ENCODE measurements around the gene EPB41L4A.
"Not testable (repeated sequence)": the region's sequence is repeated elsewhere in the genome, so short reads cannot be mapped to it uniquely, and the experiment has no call there.

EPB41L4A gene

DNA sequence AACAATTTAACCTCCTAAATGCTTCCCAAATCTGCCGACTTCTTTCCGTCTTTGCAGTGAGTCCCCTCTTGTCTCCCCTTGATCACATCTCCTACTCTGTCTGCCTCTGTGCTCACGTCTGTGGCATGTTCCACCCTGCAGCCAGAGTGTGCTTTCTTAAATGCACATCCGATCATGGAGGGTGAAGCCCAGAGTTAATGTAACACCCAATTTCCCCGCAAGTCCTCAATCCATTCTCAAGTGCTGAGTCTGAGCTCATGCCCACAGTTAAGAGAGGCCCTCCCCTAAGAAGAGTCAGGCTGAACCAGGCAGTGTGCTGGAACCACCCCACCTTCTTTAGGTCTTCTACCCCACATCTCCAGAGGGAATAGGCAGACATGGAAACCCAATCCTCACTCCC is 164.8 kb downstream of the EPB41L4A start:
- DNase-seq (ENCODE audit: low read depth) = no peak

- DNase-seq (ENCODE audit: low read depth) = no peak
Measured at GRCh38 chr5:112253478-112254250, 165.4 kb downstream of the EPB41L4A start.

DNA sequence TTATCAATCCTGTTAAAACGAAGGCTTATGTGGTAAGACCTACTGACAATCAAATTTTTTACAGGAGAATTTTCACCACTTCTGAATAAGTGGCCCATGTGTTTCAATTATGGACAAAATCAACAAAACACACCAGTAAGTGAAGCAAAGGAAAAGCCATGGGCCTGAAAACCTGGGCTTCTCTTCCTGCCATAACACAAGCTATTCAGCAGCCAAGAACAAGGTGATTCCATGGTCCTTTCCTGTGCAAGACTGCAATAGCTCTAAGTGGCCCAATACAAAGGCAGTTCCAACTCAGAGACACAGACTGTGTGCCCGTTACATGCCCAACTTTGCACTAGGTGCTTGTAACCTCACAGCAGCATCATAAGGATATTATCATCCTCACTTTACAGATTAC is 168.5 kb downstream of the EPB41L4A start:
- no peak for DNase-seq (ENCODE audit: low read depth)

DNA sequence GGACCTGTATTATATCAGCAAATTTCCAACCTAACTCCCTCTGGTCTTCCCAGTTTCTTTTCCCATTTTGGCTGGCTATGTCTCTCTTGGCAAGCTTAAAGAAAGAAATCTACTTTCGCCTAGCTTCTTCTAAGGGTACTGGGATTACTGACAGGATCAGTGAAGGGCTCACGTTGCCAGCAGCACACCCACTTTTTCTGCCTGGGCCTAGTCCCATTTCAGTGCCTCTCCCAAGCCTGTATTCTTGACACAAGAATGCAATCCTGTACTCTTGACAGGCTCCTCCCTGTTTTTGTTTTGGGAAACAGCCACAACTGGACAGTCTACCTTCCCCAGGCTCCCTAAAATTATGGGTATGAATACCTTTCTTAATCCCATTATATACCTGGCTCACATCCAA is 170.5 kb downstream of the EPB41L4A start:
- DNase-seq (ENCODE audit: low read depth) = no peak

- no peak for DNase-seq (ENCODE audit: low read depth)
Measured at GRCh38 chr5:112247960-112248359, 171.1 kb downstream of the EPB41L4A start.

DNA sequence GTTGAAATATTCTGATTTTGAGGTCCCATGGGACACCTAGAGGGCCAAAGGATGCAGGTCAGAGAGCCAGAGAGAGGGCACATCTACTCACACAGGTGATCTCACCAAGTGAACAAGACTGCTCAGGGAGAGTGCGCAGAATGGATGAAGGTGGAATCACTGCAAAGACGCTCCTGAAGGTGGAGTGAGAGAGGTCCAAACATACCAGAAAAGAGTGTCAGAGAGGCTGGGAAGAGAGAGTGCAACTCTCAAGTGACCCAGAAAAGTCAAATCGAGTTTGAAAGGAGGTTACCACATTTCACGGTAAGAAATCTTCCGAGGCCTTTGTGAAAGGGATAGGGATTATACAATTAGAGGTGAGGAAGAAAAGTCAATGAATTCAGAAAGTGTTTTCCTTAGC is 173.4 kb downstream of the EPB41L4A start:
- DNase-seq (ENCODE audit: low read depth) = no peak

GRCh38 chr5:112239996-112240395 is 179.1 kb downstream of the EPB41L4A start:
- no peak for DNase-seq (ENCODE audit: low read depth)

GRCh38 chr5:112238473-112238872 is 180.6 kb downstream of the EPB41L4A start:
- no peak for DNase-seq (ENCODE audit: low read depth)

DNA sequence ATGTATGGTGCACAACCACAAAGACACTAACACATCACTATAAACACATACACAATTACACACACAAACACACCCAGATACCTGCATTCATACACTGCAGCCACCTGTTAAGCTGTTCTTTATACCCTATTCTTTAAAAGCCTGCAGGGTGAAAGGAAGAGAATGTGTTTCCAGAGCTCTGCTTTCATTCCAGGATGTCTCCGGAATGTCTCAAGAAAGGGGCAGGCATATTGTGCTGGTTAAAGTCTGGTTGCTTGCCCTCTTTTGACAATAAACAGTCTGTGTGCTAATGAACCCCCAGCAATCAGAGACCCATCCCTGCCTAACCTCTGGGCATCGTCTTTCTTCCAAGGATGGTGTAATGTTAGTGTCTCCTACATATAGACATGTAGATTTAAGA is 181.6 kb downstream of the EPB41L4A start:
- no peak for DNase-seq (ENCODE audit: low read depth)

GRCh38 chr5:112234000-112234399 is 185.1 kb downstream of the EPB41L4A start:
- DNase-seq (ENCODE audit: low read depth) = no peak

DNA sequence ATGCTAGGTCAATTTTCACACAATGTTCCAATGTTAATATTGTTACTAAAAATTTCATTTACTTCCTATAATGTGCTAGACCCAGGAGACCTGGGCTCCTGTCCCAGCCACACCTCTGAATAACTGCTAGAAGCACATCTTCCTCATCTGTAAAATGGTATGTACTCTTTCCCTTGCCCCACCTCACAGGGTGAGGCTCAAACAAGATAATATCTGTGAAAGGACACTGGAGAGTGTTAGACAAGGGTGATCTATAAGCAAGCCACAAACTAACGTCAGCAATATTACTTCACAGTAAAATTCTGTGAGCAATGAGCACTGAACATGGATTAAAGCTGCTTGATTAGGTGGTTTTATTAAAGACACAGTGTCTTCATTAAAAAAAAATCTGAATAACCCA is 186.4 kb downstream of the EPB41L4A start:
- DNase-seq (ENCODE audit: low read depth) = no peak

DNA sequence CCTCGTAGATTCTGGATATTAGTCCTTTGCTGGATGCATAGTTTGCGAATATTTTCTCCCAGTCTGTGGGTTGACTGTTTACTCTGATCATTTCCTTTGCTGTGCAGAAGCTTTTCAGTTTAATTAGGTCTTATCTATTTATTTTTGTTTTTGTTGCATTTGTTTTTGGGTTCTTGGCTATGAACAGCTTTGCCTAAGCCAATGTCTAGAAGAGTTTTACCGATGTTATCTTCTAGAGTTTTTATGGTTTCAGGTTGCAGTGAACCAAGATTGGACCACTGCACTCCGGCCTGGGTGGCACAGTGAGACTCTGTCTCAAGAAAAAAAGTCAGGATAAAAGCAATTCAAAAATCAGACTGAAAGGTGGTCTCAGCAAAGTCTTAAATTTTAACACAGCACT is 188.5 kb downstream of the EPB41L4A start:
- DNase-seq (ENCODE audit: low read depth) = no peak

DNA sequence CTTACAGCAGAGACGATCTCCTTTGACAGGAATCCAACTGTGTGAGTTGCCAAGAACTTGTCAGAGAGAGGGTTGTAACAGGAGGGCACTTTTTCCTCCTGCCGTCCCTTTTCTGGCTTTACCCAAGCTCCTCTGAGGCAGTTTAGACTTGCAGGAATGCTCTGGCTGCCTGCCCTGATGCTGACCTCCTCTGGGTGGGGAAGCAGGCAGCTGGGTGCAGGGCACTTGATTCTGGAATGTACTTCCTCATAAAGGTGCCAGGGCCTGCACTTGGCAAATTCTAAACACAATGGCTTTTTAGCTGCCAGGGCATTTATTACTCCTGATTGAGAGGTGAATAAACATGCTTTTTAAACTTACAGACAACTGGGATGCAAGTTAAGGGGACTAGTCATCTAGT is 190.4 kb downstream of the EPB41L4A start:
- DNase-seq (ENCODE audit: low read depth) = no peak

DNA sequence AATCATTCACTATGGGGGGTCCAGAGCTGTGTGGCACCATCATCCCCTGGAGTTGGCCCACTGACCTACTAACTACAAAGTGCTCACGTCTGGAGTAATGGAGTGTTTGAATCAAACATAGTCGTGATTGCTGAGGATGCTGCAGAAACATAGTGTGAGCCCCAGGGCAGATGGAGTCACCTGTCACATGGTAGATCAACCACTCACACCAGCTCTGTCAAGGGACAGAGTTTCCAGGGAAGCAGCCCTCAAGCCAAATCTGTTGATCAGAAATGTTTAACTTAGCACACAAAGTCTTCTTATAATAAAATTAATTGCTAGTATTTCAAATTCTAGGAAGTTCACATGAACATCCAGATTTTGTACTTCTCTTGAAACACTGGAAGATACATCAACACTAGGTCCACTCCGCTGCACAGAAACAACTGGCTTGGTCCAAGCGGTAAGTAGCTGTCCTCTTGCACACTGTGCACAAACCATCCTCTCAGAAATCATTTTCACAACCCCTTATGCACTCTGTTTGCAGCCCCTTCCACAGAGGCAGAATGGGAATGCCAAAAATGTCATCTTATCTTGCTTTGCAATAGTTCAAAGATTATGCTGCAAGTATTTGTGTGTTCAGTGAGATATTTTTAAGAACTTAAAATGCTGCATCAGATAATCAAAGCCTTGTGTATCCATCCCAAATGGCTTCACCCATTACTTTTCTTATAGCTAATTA is 191.0 kb downstream of the EPB41L4A start:
- DNase-seq (ENCODE audit: low read depth) = no peak

DNA sequence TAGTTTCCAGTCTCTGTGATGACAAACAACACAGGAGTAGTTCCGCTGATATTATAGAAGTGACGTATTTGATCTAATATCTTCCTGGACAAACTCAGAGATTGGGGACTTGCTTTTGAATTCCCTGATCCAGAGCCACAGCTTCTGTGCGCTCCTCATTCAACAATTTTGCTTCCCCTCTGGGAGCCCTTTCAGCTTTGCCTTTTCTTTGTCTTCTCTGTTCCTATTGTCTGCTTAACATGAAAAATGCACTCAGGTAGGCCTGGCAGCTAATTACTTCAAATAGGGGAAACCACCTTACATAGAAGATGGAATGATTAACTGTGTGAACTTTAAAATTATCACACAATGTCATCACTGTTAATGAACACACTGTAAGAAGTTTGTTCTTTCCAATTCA is 192.9 kb downstream of the EPB41L4A start:
- no peak for DNase-seq (ENCODE audit: low read depth)

GRCh38 chr5:112222997-112223396 is 196.1 kb downstream of the EPB41L4A start:
- not testable (repeated sequence) for DNase-seq (ENCODE audit: low read depth)

GRCh38 chr5:112221128-112221527 is 197.9 kb downstream of the EPB41L4A start:
- DNase-seq (ENCODE audit: low read depth) = no peak

DNA sequence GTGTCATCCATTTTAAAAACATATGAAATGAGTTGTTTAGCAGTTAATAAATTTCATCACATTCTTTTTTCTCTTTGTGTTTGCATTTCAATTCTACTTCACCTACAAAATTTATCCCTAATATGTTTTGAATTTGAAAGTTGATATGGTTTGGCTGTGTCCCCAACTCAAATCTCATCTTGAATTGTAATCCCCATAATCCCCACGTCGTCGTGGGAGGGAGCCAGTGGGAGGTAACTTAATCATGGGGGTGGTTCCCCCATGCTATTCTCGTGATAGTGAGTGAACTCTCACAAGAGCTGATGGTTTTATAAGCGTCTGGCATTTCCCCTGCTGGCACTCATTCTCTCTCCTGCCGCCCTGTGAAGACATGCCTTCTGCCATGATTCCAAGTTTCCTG is 200.1 kb downstream of the EPB41L4A start:
- no peak for DNase-seq (ENCODE audit: low read depth)

- DNase-seq (ENCODE audit: low read depth) = no peak
Measured at GRCh38 chr5:112217843-112218579, 201.1 kb downstream of the EPB41L4A start.

- no peak for DNase-seq (ENCODE audit: low read depth)
Measured at GRCh38 chr5:112216140-112216539, 202.9 kb downstream of the EPB41L4A start.

DNA sequence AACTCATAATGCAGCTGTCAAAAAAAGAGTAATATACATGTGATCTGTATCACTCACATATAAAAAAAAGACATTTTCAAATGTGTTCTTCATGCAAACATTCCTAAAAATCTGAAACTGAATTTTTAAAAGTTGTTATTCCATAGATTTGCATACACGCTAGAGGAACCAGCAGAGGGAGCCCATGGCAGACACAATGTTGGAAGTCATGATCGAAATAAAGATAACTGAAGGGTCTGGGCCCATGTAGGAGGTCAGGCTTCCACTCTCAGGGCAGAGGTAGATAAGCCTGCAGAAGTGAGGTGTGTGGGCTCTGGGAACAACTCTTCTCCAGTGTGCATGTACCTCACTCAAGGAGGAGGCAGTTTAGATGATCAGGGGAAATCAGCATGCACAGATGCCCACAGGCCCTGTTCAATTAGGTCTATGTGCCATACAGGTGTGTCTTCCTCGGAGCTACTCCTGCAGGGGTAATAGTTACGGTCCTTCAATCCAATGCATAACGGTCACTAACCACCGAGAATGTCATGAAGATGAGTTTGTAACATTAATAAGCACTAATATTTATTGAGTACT is 208.6 kb downstream of the EPB41L4A start:
- no peak for DNase-seq (ENCODE audit: low read depth)

Data from activated T-helper 1 cell treated with Interleukin-2 at 50 U/mL for 16 hours (primary cell).